GM18519 (cell line): ENCODE data around the gene HIVEP3.
A peak's percentile ranks its signal among the peaks of the same experiment; 100 is the strongest.

Source experiments
- ATAC-seq: cut with Tn5 transposase; IDR thresholded peaks from one replicate; pipeline ENCODE4 v1.9.1; 2021; ENCODE audit warnings: mild to moderate bottlenecking, moderate library complexity; ENCODE audit not compliant: unreplicated experiment, low FRiP score

The HIVEP3 gene

DNA sequence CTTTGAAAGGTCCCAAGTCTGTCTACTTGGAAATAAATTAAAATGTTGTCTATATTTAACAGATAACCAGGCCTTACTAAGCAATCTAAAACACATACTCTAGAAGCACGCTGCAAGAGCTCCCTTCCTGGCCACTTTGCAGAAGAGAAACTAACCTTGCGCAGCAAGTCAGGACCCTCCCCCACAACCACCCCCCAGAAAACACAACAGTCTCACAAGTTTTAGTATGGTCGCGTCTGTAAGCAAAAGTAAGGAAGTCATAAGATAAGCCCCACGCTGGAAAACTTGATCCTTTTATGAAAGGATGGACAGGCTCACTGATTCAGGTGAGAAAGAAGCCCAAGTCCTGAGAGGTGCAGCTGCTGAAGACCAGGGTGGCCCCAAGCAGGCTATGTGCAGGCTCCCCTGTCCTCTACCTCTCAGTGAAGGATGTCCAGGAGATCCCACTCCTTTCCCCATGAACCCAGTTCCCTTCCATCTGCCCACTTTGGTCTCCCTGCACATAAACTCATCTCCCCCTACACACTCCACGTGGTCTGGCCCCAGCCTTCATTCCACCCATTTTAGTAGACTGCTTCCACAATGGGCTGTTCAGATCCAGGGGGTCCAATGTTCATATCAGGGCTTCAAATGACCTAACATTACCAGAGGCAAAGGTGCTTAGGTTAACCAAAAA is 23.8 kb downstream of the HIVEP3 start:
- no peak for ATAC-seq

GRCh38 chr1:41894101-41894807 is 24.5 kb downstream of the HIVEP3 start:
- ATAC-seq, result no peak

DNA sequence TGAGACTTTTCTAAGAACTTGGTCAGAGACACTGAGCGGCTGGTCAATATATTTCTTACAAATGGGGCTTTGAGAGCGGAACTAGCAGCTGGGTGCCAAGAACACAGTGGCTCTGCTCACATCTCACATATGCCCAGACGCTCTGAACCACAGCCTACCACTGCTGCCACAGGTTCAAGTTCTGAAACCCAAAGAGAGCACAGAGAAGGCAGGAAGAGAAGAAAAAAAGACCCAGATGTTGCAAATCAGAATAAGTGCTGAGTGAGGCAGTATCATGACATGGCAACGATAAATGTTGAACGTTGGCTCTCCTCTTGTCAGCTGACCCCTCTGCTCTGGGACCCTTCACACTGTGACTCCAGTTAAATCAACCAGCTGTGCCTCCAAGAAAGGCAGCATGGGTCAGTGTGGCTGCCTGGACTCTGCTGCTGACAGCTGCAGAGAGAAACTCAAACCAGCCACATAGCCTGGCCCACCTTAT is 26.4 kb downstream of the HIVEP3 start:
- no peak for ATAC-seq

- ATAC-seq, result peak; percentile 62
These were observed 27.4 kb downstream of the HIVEP3 start for GRCh38 chr1:41891199-41891896.

GRCh38 chr1:41890825-41891198 is 27.9 kb downstream of the HIVEP3 start:
- no peak for ATAC-seq

DNA sequence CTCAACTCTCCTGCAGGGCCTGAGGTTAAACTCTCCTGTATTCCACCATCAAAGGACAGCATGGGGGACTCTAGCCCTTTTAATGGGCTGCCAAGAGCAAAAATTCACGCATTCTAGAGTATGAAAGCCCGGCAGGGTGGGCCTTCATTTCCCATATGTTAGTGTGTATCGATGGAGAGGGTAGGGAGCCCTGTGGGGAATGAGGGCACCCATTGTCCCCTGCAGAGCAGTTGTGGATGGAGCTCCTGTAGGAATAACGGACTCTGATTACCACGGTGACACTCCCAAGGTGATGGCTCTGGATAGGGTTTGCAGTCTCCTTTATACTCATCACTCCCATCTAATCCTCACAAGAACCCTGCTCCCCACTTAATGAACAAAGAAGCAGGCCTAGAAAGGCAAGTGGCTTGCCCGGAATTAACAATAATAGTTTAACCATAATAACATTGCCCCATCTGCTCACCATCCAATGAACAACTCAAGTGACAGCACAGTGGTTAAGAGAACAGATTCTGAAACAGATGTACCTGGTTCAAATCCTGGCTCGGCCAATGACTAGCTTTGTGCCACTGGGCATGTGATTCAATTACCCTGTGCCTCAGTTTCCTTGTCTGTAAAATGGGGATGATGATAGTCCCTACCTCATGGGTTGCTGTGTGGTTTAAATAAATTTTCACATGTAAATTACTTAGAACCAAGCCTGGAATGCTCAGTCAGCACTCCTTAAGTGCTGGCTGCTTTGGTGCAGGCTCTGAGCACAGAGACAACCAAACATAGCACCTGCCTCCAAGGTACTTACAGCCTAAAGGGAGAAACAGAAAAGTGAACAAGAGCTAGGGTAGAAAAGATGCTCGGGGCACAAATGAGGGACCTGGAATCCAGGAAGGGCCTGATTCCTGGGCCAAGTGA is 29.0 kb downstream of the HIVEP3 start:
- ATAC-seq, result no peak

GRCh38 chr1:41888756-41889155 is 30.0 kb downstream of the HIVEP3 start:
- ATAC-seq, result no peak

DNA sequence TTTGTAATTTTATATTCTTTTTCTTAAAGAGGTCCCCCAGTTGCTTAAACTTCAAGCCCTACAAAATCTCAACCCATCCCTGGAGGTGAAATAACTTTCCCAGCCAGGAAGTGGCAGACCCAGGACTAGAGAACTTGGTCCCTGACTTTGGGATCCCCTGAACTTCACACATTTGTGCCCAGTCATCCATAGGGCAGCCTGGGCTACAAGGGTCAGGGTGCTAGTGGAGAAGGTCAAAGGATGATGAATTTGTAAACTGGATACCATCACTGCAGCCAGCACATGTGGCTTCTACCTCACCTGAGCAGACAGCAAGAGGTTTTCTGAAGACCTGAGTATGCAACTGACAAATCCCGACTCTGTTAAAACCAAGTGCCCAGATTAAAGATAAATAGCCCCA is 31.4 kb downstream of the HIVEP3 start:
- no peak for ATAC-seq

DNA sequence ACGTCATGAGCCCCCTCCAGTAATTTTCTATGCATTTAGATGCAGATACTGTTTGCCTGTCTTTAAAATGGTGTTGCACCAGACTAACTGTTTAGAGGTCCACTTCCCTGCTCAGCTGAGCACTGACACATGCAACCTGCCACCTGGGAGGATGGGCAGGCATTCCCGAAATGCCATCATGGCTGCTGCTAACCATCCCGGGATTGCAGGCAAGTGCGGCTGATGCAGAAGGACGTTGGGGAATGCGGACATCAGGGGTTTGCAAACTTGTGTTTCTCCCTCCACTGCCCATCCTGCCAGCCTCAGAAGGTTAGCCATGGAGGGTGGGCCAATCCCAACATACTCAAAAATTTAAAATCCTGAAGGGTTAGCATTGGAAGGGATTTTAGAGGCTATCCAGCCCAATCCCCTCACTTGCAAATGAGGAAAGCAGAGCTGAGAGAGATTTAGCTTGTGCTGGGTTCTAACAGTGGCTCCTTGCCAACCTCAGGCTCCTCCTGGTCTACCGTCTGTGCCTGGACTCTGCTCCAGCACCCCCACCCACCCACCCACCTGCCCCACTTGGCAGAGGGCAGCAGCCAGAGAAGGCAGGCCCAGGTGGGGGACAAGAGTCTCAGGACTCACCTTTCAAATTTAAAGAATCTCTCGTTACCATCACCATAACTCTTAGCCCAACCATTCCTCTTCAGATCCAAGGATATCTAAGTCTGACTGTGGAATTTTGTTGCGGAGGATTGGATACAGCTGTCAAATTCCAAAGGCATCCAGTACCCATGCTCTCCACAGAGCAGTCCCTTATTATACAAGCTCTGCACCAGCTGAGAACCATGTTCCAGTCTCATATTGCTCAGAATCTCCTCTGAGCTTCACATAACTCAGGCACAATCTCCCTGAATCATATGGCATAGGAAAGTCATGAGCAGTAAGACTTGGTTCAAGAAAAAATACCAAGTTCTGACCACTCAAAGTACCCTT is 34.2 kb downstream of the HIVEP3 start:
- no peak for ATAC-seq

DNA sequence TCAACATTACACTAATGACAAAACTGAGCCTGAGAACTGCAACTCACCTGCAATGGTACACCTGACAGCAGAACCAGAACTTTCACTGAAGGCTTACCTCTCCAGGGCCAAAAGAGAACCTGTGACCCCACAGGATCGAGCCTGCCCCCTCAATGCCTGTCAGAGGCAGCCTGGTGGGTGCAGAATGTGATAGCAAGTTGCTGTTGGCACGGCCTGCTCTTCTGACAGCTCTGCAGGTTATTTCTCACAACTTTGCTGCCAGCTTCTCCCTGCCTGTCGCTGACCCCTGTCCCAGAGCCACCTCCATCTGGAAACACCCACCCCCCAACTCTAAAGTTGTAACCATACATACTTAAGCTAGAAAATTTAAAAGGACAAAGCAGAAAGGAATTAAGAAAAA is 35.2 kb downstream of the HIVEP3 start:
- ATAC-seq, result no peak

DNA sequence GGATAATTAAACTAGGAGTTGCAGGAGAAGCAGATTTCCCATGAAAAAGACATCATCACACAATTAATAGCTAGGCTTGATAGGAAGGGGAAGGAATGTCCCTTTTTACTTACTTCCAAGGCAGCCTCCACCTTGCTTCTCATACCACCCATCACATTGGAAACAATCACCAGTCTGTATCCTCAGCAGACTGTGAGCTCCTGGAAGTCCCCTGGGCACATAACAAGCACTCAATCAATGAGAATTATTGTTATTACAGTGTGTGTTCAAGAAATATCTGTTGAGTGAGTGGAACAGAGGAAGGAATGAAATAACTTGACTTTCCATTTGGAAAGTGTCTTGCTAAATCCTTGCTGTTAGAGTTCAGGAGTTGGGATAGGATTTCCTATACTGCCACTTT is 36.2 kb downstream of the HIVEP3 start:
- ATAC-seq, result no peak

DNA sequence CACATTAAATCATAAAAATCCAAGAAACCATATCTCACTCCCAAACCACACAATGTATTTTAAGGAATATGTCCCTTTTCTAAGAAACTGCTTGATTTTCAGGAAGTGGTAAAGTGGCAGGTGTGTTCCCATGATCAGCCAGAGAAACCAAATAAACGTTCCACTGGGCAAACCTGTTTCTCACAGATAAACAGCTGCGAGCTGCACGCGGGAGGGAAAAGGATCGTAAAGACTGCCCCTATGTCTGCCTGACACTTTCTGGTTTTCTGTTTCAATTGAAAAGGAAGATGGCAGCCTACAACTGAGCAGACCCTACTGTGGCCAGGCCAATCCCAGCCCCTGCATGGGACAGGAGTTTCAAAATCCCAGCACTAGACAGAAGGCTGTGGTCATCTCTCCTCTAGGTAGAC is 36.6 kb downstream of the HIVEP3 start:
- no peak for ATAC-seq

GRCh38 chr1:41880950-41881885 is 37.5 kb downstream of the HIVEP3 start:
- no peak for ATAC-seq

GRCh38 chr1:41880261-41880660 is 38.5 kb downstream of the HIVEP3 start:
- ATAC-seq, result no peak

GRCh38 chr1:41879617-41880016 is 39.1 kb downstream of the HIVEP3 start:
- no peak for ATAC-seq

DNA sequence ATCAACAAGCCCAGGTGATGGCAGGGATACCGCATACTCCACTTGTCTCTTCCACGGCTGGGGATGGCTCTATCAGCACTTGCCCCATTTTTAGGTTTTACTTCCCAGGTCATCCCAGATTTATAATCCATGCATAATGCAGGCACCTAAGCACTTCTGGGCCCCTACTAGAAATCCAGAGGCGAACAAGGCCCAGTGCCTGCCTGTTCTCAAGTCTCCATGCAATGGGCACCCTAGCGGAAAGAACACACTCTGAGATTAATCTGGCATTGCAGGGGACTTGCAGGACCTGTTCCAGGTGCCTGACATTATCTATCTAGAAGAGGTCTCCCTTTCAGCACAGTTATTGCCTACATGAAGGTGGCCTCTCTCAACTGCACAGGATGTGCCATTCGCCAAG is 39.8 kb downstream of the HIVEP3 start:
- no peak for ATAC-seq

DNA sequence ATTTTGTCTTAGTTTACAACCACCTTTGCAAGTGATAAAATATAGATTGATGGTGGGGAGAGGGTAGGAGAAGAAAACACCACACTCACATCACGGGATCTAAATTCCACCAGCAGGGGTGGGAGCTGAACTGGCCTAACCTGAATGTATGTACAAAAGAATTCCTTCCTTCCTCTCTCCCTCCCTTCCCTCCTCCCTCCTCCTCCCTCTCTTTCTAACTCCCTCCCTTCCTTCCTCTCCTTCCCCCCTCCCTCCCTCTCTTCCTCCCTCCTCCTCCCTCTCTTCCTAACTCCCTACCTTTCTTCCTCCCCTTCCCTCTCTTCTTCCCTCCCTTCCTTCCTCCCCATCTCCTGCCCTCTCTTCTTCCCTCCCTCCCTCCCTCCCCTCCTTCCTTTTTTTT is 40.2 kb downstream of the HIVEP3 start:
- ATAC-seq, result no peak
